HG03280 (cell line): Measurements from ENCODE around the gene L2HGDH.
A peak's percentile ranks its signal among the peaks of the same experiment; 100 is the strongest.
"Not testable (repeated sequence)": the region's sequence is repeated elsewhere in the genome, so short reads cannot be mapped to it uniquely, and the experiment has no call there.

ENCODE experiments used
- ATAC-seq: cut with Tn5 transposase; IDR thresholded peaks from one replicate; pipeline ENCODE4 v1.9.1; 2021; ENCODE audit warnings: mild to moderate bottlenecking, moderate library complexity; ENCODE audit not compliant: unreplicated experiment

L2HGDH gene

DNA sequence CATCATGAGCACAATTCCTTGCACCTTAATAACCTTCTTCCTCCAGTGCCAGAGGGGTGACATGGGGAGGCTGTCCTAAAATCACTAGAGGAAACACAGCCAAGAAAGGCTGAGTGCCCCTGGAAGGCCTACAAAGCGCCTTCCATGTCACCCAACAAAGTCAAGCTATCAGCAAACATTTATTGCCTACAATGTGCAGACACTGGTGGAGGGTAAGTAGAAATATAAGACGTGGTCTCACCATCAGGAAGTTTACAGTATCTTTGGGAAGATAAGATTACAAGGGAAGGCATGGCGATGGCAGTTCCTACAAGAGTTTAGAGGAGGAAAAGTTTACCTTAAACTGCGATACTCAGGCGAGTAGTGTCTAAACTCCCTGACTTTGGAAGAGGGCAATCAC is 28.0 kb upstream of the L2HGDH start:
- no peak for ATAC-seq

DNA sequence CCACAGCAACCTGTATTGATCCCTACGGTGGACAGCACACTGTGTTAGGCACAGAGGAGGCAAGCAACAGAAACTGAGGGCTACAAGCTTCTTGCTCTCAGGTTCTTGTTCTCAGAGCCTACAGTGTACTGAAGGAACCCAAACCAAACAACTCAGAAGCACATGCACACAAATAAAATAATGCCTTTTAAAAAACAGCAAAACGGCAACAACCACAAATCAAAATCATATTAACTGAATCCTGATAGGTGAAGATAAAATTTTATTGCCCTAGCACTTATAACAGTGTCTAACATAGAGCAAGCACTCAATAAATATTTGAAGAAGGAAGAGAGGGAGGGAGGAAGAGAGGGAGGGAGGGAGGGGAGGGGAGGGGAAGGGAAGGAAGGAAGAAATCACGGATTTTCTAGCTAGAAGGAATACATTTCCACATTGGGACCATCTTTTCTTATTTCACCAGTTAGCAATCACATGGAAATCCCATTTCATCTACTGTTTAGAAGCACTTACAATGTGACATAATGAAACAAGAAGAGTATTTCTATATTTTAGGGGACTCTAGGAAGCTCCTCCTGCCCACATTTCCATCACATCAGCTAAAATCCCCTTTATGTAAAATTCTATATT is 27.3 kb upstream of the L2HGDH start:
- ATAC-seq, result no peak

- no peak for ATAC-seq
These were observed 26.6 kb upstream of the L2HGDH start for GRCh38 chr14:50338587-50338986.

DNA sequence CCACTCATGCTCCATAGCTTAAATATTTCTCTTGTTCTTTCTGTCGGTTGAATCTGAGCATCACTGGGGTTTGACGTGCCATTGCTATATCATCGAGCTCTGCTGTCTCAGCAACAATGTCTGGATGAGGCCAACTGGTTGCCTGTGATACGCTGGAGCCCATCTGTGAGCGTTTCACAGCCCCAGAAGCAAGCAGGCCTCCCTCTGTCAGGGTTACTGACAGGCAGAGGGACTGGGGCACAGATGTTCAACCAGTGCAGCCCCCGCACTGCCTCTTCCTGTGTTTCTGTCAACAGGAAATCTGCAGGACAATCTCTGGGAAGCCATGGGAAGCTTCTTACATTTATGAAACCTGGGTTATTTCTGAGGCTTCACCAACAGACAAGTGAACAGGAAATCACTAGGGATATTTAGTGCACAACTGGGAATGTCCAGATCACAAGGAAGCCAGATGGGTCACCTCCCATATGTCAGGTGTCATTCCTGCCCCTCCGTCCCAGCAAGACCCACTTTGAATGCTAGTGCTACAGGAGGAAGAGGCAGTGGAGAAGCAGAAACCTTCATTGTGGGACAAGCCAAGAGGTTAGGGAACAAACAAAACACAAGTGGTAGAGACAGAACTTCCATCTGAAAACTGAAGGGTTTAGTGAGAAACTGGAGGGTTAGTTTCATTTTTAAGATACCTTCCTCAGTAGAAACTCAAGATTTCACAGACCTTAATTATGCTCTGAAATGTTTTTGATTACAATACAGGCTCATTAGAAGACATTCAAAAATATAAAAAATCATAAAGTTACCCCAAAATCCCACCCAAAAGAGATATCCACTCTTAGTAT is 24.2 kb upstream of the L2HGDH start:
- ATAC-seq, result no peak

GRCh38 chr14:50335389-50335788 is 23.4 kb upstream of the L2HGDH start:
- ATAC-seq, result no peak

DNA sequence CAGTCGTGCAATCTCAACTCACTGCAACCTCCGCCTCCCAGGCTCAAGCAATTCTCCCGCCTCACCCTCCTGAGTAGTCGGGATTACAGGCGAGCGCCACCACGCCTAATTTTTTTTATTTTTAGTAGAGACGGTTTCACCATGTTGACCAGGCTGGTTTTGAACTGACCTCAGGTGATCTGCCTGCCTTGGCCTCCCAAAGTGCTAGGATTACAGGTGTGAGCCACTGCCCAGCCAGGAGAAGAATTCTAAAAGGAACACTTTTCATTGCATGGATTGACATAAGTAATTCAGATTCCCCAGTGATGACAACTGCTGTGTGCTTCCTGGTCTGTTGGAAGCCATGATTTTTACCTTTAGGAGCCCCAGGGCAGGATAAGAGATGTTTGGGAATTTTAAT is 22.2 kb upstream of the L2HGDH start:
- ATAC-seq, result no peak

DNA sequence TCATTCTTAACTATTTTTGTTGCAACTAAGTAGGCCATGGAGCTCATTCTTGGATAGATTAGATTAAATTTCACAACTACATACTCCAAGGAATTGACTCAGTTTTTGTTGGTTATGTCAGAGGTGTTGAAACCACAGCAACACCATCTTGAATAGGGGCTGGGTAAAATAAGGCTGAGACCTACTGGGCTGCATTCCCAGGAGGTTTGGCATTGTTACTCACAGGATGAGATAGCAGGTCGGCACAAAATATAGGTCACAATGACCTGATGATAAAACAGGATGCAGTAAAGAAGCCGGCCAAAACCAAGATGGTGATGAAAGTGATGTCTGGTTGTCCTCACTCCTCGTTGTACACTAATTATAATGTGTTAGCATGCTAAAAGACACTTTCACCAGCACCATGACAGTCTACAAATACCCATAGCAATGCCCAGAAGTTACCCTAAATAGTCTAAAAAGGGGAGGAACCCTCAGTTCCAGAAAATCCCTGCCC is 21.0 kb upstream of the L2HGDH start:
- ATAC-seq, result no peak

- ATAC-seq, result no peak
These were observed 19.6 kb upstream of the L2HGDH start for GRCh38 chr14:50331596-50331995.

GRCh38 chr14:50321009-50321660 is 9.1 kb upstream of the L2HGDH start:
- peak; percentile 89 for ATAC-seq

GRCh38 chr14:50320283-50320682 is 8.3 kb upstream of the L2HGDH start:
- no peak for ATAC-seq

DNA sequence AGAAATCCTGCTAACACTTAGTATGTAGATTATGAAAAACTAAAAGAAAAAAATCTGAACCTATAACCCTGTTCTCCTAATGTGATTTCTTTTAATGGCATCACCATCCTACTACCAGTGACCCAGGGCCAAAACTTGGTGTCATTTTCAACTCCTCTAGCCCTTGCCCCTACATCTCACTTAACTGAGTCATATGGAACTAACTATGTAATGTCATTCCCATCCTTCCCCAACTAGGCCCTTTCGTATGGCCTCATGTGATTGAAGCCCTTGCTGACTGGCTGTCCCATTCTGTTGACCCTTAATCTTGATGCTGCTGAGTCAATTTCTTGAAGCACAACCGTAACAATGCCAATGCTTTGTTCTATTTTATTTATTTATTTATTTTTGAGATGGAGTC is 7.7 kb upstream of the L2HGDH start:
- ATAC-seq, result no peak

DNA sequence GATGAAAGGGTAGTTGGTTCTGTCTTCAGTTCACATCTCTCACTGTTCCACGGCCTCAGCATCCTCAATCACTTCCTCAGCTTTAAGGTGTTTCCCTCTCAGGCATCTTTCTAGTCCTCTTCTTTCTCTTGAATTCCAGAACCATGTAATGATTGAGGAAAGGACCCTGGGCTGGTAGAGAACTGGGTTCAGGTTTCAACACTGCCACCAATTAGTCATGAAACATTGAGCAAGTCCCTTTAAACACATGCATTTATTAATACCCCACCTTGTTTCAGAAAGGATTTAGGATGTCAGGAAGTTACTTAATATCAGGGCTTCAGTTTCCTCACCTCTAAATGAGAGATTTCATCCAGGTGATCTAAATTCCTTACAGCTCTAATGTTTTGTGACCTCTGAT is 7.3 kb upstream of the L2HGDH start:
- no peak for ATAC-seq

GRCh38 chr14:50318031-50318626 is 6.1 kb upstream of the L2HGDH start:
- no peak for ATAC-seq

GRCh38 chr14:50314098-50314497 is 2.1 kb upstream of the L2HGDH start:
- not testable (repeated sequence) for ATAC-seq

GRCh38 chr14:50312734-50313054 is 665 bp upstream of the L2HGDH start:
- ATAC-seq, result no peak

- ATAC-seq, result no peak
These were observed 575 bp downstream of the L2HGDH start for GRCh38 chr14:50311337-50311971.

DNA sequence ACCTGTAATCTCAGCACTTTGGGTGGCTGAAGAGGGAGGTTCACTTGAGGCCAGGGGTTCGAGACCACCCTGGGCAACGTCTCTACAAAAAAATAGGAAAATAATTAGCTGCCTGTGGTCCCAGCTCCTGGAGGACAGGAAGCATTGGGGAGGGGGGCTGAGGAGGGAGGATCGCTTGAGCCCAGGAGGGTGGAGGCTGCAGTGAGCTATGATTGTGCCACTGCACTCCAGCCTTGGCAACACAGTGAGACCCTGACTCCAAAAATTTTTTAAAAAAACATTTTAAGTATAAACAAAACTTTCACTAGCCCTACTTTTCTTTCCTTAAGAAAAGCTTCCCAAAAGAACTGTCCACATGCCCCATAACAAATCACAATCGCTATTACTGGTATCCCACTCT is 1.6 kb downstream of the L2HGDH start:
- no peak for ATAC-seq

GRCh38 chr14:50308363-50308915 is 3.6 kb downstream of the L2HGDH start:
- ATAC-seq, result no peak

DNA sequence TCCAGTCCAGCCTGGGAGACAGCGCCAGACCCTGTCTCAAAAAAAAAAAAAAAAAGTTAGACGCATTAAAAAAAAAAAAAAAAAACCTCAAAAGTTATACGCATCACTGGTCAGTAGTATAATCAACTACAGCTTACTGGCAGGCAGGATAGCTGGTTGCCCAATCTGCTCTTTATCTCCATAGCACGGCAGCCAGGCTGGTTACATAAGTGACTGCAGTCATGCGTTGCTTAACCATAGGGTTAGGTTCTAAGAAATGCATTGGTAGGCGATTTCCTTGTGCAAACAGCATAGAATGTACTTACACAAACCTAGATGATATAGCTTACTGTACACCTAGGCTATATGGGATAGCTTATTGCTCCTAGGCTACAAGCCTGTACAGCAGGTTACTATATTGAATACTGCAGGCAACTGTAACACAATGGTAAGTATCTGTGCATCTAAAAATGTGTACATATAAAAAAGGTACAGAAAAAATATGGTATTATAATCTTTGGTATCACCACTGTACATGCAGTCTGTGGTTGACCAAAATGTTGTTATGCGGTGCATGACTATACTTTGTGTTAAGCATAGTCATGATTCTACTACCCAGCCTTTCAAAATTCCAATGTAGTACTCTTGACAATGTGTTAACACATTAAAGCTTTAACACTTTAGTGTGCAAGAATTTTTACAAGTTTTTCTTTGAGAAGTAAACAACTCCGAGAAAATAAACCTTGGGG is 8.1 kb downstream of the L2HGDH start:
- no peak for ATAC-seq

- ATAC-seq, result no peak
These were observed 10.1 kb downstream of the L2HGDH start for GRCh38 chr14:50301914-50302313.
